ENCODE data around the gene CHRND.

The CHRND gene

GRCh38 chr2:232494542-232494941, 31.4 kb upstream of the CHRND start:
- H3K4me2 ChIP-seq (ENCODE audit: low read length) = no peak overlapping the region
- H4K20me1 ChIP-seq (ENCODE audit: insufficient read depth, low read length) = no peaks in the 10 kb centered on the region
- H3K9ac ChIP-seq (ENCODE audit: low read length) = no peak overlapping the region
- H3K27ac ChIP-seq (ENCODE audit: low read length) = no peak overlapping the region
- no peaks in the 10 kb centered on the region for H3K36me3 ChIP-seq (replicated peaks; ENCODE audit: low read depth, low read length)
- H2AFZ ChIP-seq (ENCODE audit: low read depth, low read length) = no peak overlapping the region
- H3K4me3 ChIP-seq (ENCODE audit: low read length) = no peak overlapping the region
- TF ChIP-seq EZH2phosphoT487 (IDR thresholded peaks at IDR 0.05; ENCODE audit: low read depth) = no peak
- no peak for TF ChIP-seq CTCF (IDR thresholded peaks at IDR 0.05; ENCODE audit: low read depth, low read length)
- no peaks in the 10 kb centered on the region for H3K27me3 ChIP-seq (ENCODE audit: low read depth, low read length)
- H3K4me1 ChIP-seq (ENCODE audit: low read length) = no peaks in the 10 kb centered on the region
- no peaks in the 10 kb centered on the region for H3K9me3 ChIP-seq (ENCODE audit: insufficient read depth, low read length)
- no peaks in the 10 kb centered on the region for H3K79me2 ChIP-seq (ENCODE audit: low read length)

GRCh38 chr2:232495292-232495691, 30.7 kb upstream of the CHRND start:
- Histone ChIP-seq H2AFZ (ENCODE audit: low read depth, low read length) (no peak overlapping the region), H4K20me1 (ENCODE audit: insufficient read depth, low read length) (no peaks in the 10 kb centered on the region), H3K4me2 (ENCODE audit: low read length) (no peak overlapping the region), H3K27me3 (ENCODE audit: low read depth, low read length) (no peaks in the 10 kb centered on the region), H3K9me3 (ENCODE audit: insufficient read depth, low read length) (no peaks in the 10 kb centered on the region), H3K36me3 (replicated peaks; ENCODE audit: low read depth, low read length) (no peaks in the 10 kb centered on the region), H3K4me3 (ENCODE audit: low read length) (no peak overlapping the region), H3K9ac (ENCODE audit: low read length) (no peak overlapping the region), H3K79me2 (ENCODE audit: low read length) (no peaks in the 10 kb centered on the region), H3K27ac (ENCODE audit: low read length) (no peak overlapping the region), H3K4me1 (ENCODE audit: low read length) (no peaks in the 10 kb centered on the region)
- TF ChIP-seq CTCF (IDR thresholded peaks at IDR 0.05; ENCODE audit: low read depth, low read length) (no peak), EZH2phosphoT487 (IDR thresholded peaks at IDR 0.05; ENCODE audit: low read depth) (no peak)

- TF ChIP-seq CTCF (IDR thresholded peaks at IDR 0.05; ENCODE audit: low read depth, low read length) (no peak), EZH2phosphoT487 (IDR thresholded peaks at IDR 0.05; ENCODE audit: low read depth) (no peak)
- H3K4me2 ChIP-seq (ENCODE audit: low read length) = no peak overlapping the region
These were observed 29.3 kb upstream of the CHRND start for GRCh38 chr2:232496501-232497270.

GRCh38 chr2:232497348-232497747, 28.6 kb upstream of the CHRND start:
- Histone ChIP-seq H3K9me3 (ENCODE audit: insufficient read depth, low read length) (no peaks in the 10 kb centered on the region), H3K4me3 (ENCODE audit: low read length) (no peak overlapping the region), H3K4me1 (ENCODE audit: low read length) (no peaks in the 10 kb centered on the region), H3K9ac (ENCODE audit: low read length) (no peak overlapping the region), H2AFZ (ENCODE audit: low read depth, low read length) (no peak overlapping the region), H4K20me1 (ENCODE audit: insufficient read depth, low read length) (no peaks in the 10 kb centered on the region), H3K36me3 (replicated peaks; ENCODE audit: low read depth, low read length) (no peaks in the 10 kb centered on the region), H3K27me3 (ENCODE audit: low read depth, low read length) (no peaks in the 10 kb centered on the region), H3K27ac (ENCODE audit: low read length) (no peak overlapping the region), H3K4me2 (ENCODE audit: low read length) (no peak overlapping the region), H3K79me2 (ENCODE audit: low read length) (no peaks in the 10 kb centered on the region)
- no peak for TF ChIP-seq CTCF (IDR thresholded peaks at IDR 0.05; ENCODE audit: low read depth, low read length)
- no peak for TF ChIP-seq EZH2phosphoT487 (IDR thresholded peaks at IDR 0.05; ENCODE audit: low read depth)

More at GRCh38 chr2:232496501-232497270, 29.3 kb upstream of the CHRND start:
- Histone ChIP-seq H3K27me3 (ENCODE audit: low read depth, low read length) (no peaks in the 10 kb centered on the region), H3K36me3 (replicated peaks; ENCODE audit: low read depth, low read length) (no peaks in the 10 kb centered on the region), H3K9ac (ENCODE audit: low read length) (no peak overlapping the region), H3K4me3 (ENCODE audit: low read length) (no peak overlapping the region), H2AFZ (ENCODE audit: low read depth, low read length) (no peak overlapping the region), H3K27ac (ENCODE audit: low read length) (no peak overlapping the region), H3K79me2 (ENCODE audit: low read length) (no peaks in the 10 kb centered on the region), H3K4me1 (ENCODE audit: low read length) (no peaks in the 10 kb centered on the region), H3K9me3 (ENCODE audit: insufficient read depth, low read length) (no peaks in the 10 kb centered on the region), H4K20me1 (ENCODE audit: insufficient read depth, low read length) (no peaks in the 10 kb centered on the region)

All from OCI-LY3 (cell line).